ENCODE data around the gene HPSE2.
"Not testable (repeated sequence)": the region's sequence is repeated elsewhere in the genome, so short reads cannot be mapped to it uniquely, and the experiment has no call there.

The HPSE2 gene

GRCh38 chr10:99007457-99007856 is 228.2 kb downstream of the HPSE2 start:
- H3K4me1 Mint-ChIP-seq = no peaks in the 10 kb centered on the region
- no peaks in the 10 kb centered on the region for H3K27me3 Mint-ChIP-seq
- H3K4me3 Mint-ChIP-seq = no peak overlapping the region
- CTCF ChIA-PET = no interaction called here
- H3K36me3 Mint-ChIP-seq = no peaks in the 10 kb centered on the region
- no peak for DNase-seq
- no peak overlapping the region for H3K27ac Mint-ChIP-seq
- peaks cover 17% of the 10 kb centered on the region for H3K9me3 Mint-ChIP-seq

DNA sequence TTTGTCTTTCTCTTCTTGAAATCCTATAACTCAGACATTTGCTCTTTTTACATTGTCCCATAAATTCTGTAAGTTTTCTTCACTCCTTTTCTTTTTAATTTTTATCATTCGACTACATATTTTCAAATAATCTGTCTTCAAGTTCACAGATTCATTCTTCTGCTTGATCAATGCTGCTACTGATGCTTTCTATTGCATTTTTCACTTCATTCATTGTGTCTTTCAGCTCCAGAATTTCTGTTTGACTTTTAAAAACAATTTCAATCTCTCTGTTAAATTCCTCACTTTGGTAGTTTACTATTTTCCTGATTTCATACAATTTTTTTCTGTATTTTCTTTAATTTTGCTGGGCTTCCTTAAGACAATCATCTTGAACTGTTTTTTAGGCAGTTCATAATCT is 230.4 kb downstream of the HPSE2 start:
- Mint-ChIP-seq H3K4me3 (no peak overlapping the region), H3K27me3 (no peaks in the 10 kb centered on the region), H3K36me3 (no peaks in the 10 kb centered on the region), H3K27ac (no peak overlapping the region), H3K4me1 (no peaks in the 10 kb centered on the region), H3K9me3 (peaks cover 17% of the 10 kb centered on the region)
- no peak for DNase-seq
- CTCF ChIA-PET = no interaction called here

GRCh38 chr10:99004738-99005137 is 230.9 kb downstream of the HPSE2 start:
- CTCF ChIA-PET = no interaction called here
- peaks cover 17% of the 10 kb centered on the region for H3K9me3 Mint-ChIP-seq
- H3K27me3 Mint-ChIP-seq = no peaks in the 10 kb centered on the region
- no peak overlapping the region for H3K4me3 Mint-ChIP-seq
- H3K4me1 Mint-ChIP-seq = no peaks in the 10 kb centered on the region
- no peaks in the 10 kb centered on the region for H3K36me3 Mint-ChIP-seq
- no peak for DNase-seq
- no peak overlapping the region for H3K27ac Mint-ChIP-seq

DNA sequence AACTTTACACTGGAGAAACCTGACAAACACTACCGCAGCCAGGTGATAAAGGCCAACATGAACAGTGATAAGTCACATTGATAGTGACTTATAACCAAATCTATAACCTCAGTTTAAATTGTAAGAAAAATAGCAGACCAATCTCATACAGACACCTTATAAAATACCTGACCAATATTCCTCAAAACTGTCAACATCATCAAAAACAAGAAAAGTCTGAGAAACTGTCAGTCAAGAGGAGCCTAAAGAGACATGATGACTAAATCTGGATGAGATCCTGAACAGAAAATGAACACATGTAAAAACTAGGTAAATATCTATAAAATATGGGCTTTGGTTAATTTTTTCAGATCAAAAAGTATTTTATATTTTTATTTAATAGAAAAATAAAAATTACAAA is 233.3 kb downstream of the HPSE2 start:
- Mint-ChIP-seq H3K27ac (no peak overlapping the region), H3K9me3 (peaks cover 17% of the 10 kb centered on the region), H3K36me3 (no peaks in the 10 kb centered on the region), H3K4me3 (no peak overlapping the region), H3K27me3 (no peaks in the 10 kb centered on the region), H3K4me1 (no peaks in the 10 kb centered on the region)
- no peak for DNase-seq
- CTCF ChIA-PET = no interaction called here

DNA sequence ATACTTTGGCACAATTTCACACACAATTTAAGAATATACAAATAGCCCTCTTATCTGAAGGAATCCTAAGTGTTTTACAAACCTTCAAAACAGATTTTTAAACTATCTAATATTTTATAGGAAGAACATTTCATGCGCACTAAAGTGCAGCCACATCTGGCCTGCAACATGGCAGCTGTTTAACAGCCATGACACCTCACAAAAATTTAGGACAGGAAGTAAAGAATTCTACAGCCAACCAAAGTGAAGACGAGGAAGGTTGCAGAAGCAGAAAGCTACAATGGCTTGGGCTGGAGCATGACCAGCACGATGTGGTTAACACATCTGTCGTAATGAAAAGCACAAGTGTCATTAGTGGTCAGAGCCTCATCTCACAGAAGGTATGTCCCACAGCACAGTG is 238.1 kb downstream of the HPSE2 start:
- no peak for DNase-seq
- Mint-ChIP-seq H3K36me3 (no peaks in the 10 kb centered on the region), H3K4me1 (no peaks in the 10 kb centered on the region), H3K9me3 (no peaks in the 10 kb centered on the region), H3K27me3 (no peaks in the 10 kb centered on the region), H3K4me3 (no peak overlapping the region), H3K27ac (no peak overlapping the region)
- CTCF ChIA-PET = no interaction called here

GRCh38 chr10:98994030-98994429 is 241.6 kb downstream of the HPSE2 start:
- no peaks in the 10 kb centered on the region for H3K4me1 Mint-ChIP-seq

DNA sequence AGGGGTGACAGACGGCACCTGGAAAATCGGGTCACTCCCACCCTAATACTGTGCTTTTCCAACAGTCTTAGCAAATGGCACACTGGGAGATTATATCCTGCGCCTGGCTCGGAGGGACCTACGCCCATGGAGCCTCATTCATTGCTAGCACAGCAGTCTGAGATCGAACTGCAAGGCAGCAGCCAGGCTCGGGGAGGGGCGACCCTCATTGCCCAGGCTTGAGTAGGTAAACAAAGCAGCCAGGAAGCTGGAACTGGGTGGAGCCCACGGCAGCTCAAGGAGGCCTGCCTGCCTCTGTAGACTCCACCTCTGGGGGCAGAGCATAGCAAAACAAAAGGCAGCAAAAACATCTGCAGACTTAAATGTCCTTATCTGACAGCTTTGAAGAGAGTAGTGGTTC is 251.9 kb downstream of the HPSE2 start:
- DNase-seq, H3K4me1 Mint-ChIP-seq, CTCF ChIA-PET, H3K9me3 Mint-ChIP-seq, H3K27ac Mint-ChIP-seq, H3K36me3 Mint-ChIP-seq, H3K27me3 Mint-ChIP-seq, H3K4me3 Mint-ChIP-seq: not testable (repeated sequence)

More at GRCh38 chr10:98994030-98994429, 241.6 kb downstream of the HPSE2 start:
- Mint-ChIP-seq H3K9me3 (no peaks in the 10 kb centered on the region), H3K27me3 (no peaks in the 10 kb centered on the region), H3K36me3 (no peaks in the 10 kb centered on the region), H3K4me3 (no peak overlapping the region), H3K27ac (no peak overlapping the region)
- CTCF ChIA-PET = no interaction called here
- no peak for DNase-seq

GRCh38 chr10:98980353-98980752 is 255.3 kb downstream of the HPSE2 start:
- Mint-ChIP-seq H3K9me3 (no peaks in the 10 kb centered on the region), H3K27me3 (no peaks in the 10 kb centered on the region), H3K4me1 (no peaks in the 10 kb centered on the region), H3K27ac (no peak overlapping the region), H3K36me3 (no peaks in the 10 kb centered on the region), H3K4me3 (no peak overlapping the region)
- CTCF ChIA-PET = no interaction called here
- DNase-seq = no peak

- Mint-ChIP-seq H3K36me3 (no peaks in the 10 kb centered on the region), H3K4me3 (no peak overlapping the region), H3K27me3 (no peaks in the 10 kb centered on the region), H3K27ac (no peak overlapping the region), H3K4me1 (no peaks in the 10 kb centered on the region), H3K9me3 (no peaks in the 10 kb centered on the region)
- DNase-seq = no peak
- CTCF ChIA-PET = no interaction called here
Measured at GRCh38 chr10:98971464-98971863, 264.2 kb downstream of the HPSE2 start.

DNA sequence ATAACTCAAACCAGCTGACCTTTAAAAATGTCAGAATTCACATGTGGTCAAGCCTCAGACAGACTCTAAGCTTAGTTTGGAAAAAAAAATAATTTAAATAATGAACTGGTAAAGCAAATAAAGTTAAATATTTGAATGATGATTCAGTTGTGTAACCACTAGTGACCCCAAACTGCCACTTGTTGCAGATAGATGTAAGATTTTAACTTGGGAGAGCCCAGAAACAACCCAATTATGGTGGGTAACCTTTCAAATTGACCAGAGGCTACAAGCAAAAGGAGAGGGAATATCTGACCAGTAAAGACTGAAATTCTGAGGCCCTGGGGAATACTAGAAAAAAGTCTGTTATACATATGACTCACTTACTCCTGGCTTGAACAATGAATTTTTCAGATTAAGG is 268.1 kb downstream of the HPSE2 start:
- Mint-ChIP-seq H3K9me3 (no peaks in the 10 kb centered on the region), H3K27me3 (no peaks in the 10 kb centered on the region), H3K4me1 (no peaks in the 10 kb centered on the region), H3K27ac (no peak overlapping the region), H3K36me3 (no peaks in the 10 kb centered on the region), H3K4me3 (no peak overlapping the region)
- DNase-seq = no peak
- CTCF ChIA-PET = interaction anchor here (0.7 kb wide), 1 partner anchor 900 kb away, joined by 3 read pairs; no protein-coding TSS in a partner anchor

DNA sequence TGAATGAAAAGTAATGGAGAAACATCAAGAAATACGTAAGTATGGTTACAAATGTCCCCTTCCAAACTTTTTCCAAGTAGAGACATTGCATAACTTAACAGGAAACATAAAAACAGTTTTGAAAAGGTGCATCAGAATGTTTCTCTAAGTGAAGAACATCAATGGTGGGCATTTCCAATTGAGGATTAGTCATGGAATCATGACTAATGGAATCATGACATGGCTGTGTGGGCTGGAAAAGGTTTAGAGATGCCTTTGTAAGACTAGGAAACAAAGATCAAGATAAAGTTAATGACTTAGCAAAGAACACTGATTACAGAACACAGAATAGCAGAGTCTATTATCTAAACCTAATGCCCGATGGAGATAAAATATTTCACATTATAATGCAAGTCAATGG is 272.0 kb downstream of the HPSE2 start:
- Mint-ChIP-seq H3K4me1 (no peaks in the 10 kb centered on the region), H3K27me3 (no peaks in the 10 kb centered on the region), H3K36me3 (no peaks in the 10 kb centered on the region), H3K9me3 (no peaks in the 10 kb centered on the region), H3K4me3 (no peak overlapping the region), H3K27ac (no peak overlapping the region)
- CTCF ChIA-PET = no interaction called here
- DNase-seq = no peak

GRCh38 chr10:98959379-98959778 is 276.3 kb downstream of the HPSE2 start:
- no peaks in the 10 kb centered on the region for H3K27me3 Mint-ChIP-seq
- H3K4me3 Mint-ChIP-seq = no peak overlapping the region
- DNase-seq = no peak
- no peaks in the 10 kb centered on the region for H3K4me1 Mint-ChIP-seq
- CTCF ChIA-PET = no interaction called here
- H3K9me3 Mint-ChIP-seq = peaks cover 2% of the 10 kb centered on the region
- no peaks in the 10 kb centered on the region for H3K36me3 Mint-ChIP-seq
- H3K27ac Mint-ChIP-seq = no peak overlapping the region

- Mint-ChIP-seq H3K27me3 (no peaks in the 10 kb centered on the region), H3K27ac (no peak overlapping the region), H3K9me3 (peaks cover 2% of the 10 kb centered on the region), H3K4me1 (no peaks in the 10 kb centered on the region), H3K36me3 (no peaks in the 10 kb centered on the region), H3K4me3 (no peak overlapping the region)
- CTCF ChIA-PET = no interaction called here
- no peak for DNase-seq
Measured at GRCh38 chr10:98957801-98958200, 277.9 kb downstream of the HPSE2 start.

DNA sequence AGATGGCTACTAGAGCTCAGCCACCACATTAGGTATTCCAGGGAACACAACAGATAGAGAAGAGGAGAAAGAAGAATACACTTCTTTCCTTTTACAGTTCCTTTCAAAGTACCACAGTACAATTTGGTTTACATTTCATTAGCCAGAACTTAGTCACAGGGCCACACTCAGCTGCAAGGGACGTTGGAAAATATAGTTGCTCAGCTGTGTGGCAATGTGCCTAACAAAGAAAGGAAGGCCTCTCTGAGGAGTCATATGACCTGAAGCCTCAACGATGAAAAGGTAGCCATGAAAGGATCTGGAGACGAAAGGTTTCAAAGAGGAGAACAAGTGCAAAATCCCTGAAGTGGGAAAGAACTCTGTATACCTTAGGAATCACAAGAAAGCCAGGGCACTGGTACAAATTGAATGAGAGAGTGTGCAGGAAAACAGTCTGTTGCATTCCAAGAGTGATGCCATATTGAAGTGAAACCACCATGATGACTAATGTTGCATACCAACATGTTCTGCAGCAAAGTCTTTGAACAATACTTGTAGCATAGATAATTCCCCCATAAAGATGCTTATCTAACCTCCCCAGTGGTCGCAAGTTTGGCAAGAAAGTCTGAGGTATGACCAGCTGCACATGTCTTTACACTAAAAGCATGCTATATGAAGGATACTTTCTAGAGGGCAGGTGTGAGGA is 278.9 kb downstream of the HPSE2 start:
- DNase-seq = no peak
- CTCF ChIA-PET = no interaction called here
- H3K27ac Mint-ChIP-seq = no peak overlapping the region
- no peaks in the 10 kb centered on the region for H3K4me1 Mint-ChIP-seq
- no peak overlapping the region for H3K4me3 Mint-ChIP-seq
- no peaks in the 10 kb centered on the region for H3K36me3 Mint-ChIP-seq
- H3K9me3 Mint-ChIP-seq = peaks cover 2% of the 10 kb centered on the region
- no peaks in the 10 kb centered on the region for H3K27me3 Mint-ChIP-seq

DNA sequence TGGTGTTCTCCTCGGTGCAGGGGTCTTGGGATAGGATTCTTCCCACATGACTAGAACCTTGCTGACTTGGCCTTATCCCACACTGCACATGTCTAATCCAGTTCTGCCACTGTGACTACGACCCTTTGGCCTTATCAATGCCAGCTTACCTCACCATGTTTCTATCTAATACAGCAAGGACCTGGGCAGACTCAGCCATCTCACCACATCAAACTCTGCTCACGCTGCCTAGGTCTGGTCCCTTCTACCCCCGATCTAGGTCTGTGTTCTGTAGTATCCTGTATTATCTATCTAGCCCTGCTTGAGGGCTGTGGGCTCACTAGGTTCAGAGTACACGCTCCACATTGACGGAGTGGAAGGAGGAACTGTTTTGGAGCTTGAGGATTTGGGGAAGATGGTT is 282.4 kb downstream of the HPSE2 start:
- Mint-ChIP-seq H3K27me3 (no peaks in the 10 kb centered on the region), H3K4me3 (no peak overlapping the region), H3K4me1 (no peaks in the 10 kb centered on the region), H3K9me3 (peaks cover 2% of the 10 kb centered on the region), H3K36me3 (no peaks in the 10 kb centered on the region), H3K27ac (no peak overlapping the region)
- DNase-seq = no peak
- CTCF ChIA-PET = no interaction called here

Measured in activated naive CD4-positive, alpha-beta T cell treated with anti-CD3 and anti-CD28 coated beads, Interleukin-2, amount 10 ng/mL, durations not matched to agents 7 days and 5 days (primary cell).